IMR-90 (cell line): ENCODE data around the gene TSHZ1. TPM values are rescaled to one million over a fixed set of nuclear protein-coding genes. Genes with fewer than 3 reads are reported as not detected.
A peak's percentile ranks its signal among the peaks of the same experiment; 100 is the strongest.

ENCODE experiments used
- ATAC-seq: fragments of 200-7000 bp; cut with Tn5 transposase; 2 replicates; pipeline ENCODE4 v1.9.1; 2020; ENCODE audit warnings: low read depth, mild to moderate bottlenecking, moderate library complexity
- BruUV-seq: library from RNA; stranded (reverse); fragments of 400-500 nt; replicated peaks from 2 replicates; lab custom pipeline; 2021; lab: Mats Ljungman, UMichigan
- CTCF ChIA-PET: fragments of 300-600 bp; formaldehyde crosslinking; extraction: SDS; loops from one replicate; lab custom pipeline; 2021; ENCODE audit warnings: antibody characterized with exemption; lab: Yijun Ruan, JAX
- POLR2A ChIA-PET: fragments of 300-600 bp; sonication (Branson Sonifier 250); formaldehyde crosslinking; loops from one replicate; lab custom pipeline; 2022; ENCODE audit warnings: antibody characterized with exemption; ENCODE audit not compliant: unreplicated experiment; lab: Charles Lee
- DNase-seq: peaks from one replicate; pipeline ENCODE4 v3.0.0; 2013
- H2AFZ ChIP-seq: replicated peaks from 2 replicates; pipeline ENCODE3; 2013; ENCODE audit warnings: low read length, mild to moderate bottlenecking; ENCODE audit not compliant: poor library complexity
- H2AK5ac ChIP-seq: 2 replicates; pipeline ENCODE4 v1.6.1; 2013; ENCODE audit warnings: low read depth, low read length, inconsistent platforms
- H2AK9ac ChIP-seq: replicated peaks from 2 replicates; pipeline ENCODE3; 2013; ENCODE audit warnings: mild to moderate bottlenecking, low read depth, low read length, moderate library complexity; ENCODE audit not compliant: poor library complexity
- H2BK120ac ChIP-seq: 2 replicates; pipeline ENCODE4 v1.6.1; 2013; ENCODE audit warnings: low read depth, low read length, inconsistent platforms
- H2BK15ac ChIP-seq: 3 replicates; pipeline ENCODE4 v1.6.1; 2013; ENCODE audit warnings: low read depth, low read length, inconsistent platforms
- H2BK20ac ChIP-seq: 2 replicates; pipeline ENCODE4 v1.6.1; 2013; ENCODE audit warnings: low read depth, mild to moderate bottlenecking, inconsistent platforms, low read length, moderate library complexity
- H2BK5ac ChIP-seq: 2 replicates; pipeline ENCODE4 v1.6.1; 2013; ENCODE audit warnings: mild to moderate bottlenecking, low read depth, low read length, inconsistent platforms; ENCODE audit not compliant: poor library complexity, severe bottlenecking
- H3K14ac ChIP-seq: replicated peaks from 2 replicates; pipeline ENCODE4 v1.6.1; 2013; ENCODE audit warnings: low read depth, low read length, inconsistent platforms
- H3K18ac ChIP-seq: 2 replicates; pipeline ENCODE4 v1.6.1; 2013; ENCODE audit warnings: low read depth, low read length, control low read depth
- H3K23ac ChIP-seq: 2 replicates; pipeline ENCODE4 v1.6.1; 2013; ENCODE audit warnings: low read depth, low read length, inconsistent platforms
- H3K27ac ChIP-seq: 2 replicates; pipeline ENCODE4 v1.5.1; 2013; ENCODE audit warnings: mild to moderate bottlenecking, control low read depth, low read length; ENCODE audit not compliant: insufficient read depth
- H3K27me3 ChIP-seq: 2 replicates; pipeline ENCODE4 v1.6.1; 2013; ENCODE audit warnings: low read length; ENCODE audit not compliant: control insufficient read depth, insufficient read depth
- H3K36me3 ChIP-seq: 2 replicates; pipeline ENCODE4 v1.6.1; 2013; ENCODE audit warnings: low read length, mixed read lengths; ENCODE audit not compliant: control insufficient read depth, insufficient read depth
- H3K4ac ChIP-seq: 2 replicates; pipeline ENCODE4 v1.6.1; 2013; ENCODE audit warnings: low read depth, low read length, inconsistent platforms
- H3K4me1 ChIP-seq: 2 replicates; pipeline ENCODE4 v1.6.1; 2013; ENCODE audit warnings: low read length, mixed read lengths; ENCODE audit not compliant: control insufficient read depth, insufficient read depth
- H3K4me2 ChIP-seq: 2 replicates; pipeline ENCODE4 v1.6.1; 2013; ENCODE audit warnings: low read depth, mild to moderate bottlenecking, control low read depth, low read length, moderate library complexity
- H3K4me3 ChIP-seq: 2 replicates; pipeline ENCODE4 v1.5.1; 2013; ENCODE audit warnings: low read depth, mild to moderate bottlenecking, control low read depth, low read length, moderate library complexity; ENCODE audit not compliant: insufficient read depth
- H3K56ac ChIP-seq: 2 replicates; pipeline ENCODE4 v1.6.1; 2013; ENCODE audit warnings: low read length, inconsistent platforms; ENCODE audit not compliant: insufficient read depth; ENCODE audit errors: extremely low read depth
- H3K79me1 ChIP-seq, 2 experiments: 2 replicates each; pipeline ENCODE4 v1.6.1; 2013; ENCODE audit warnings: low read length in 2 of 2, inconsistent platforms in 1 of 2, low read depth in 1 of 2
- H3K9ac ChIP-seq: 2 replicates; pipeline ENCODE4 v1.6.1; 2013; ENCODE audit warnings: low read depth, low read length, control low read depth
- H3K9me1 ChIP-seq: 2 replicates; pipeline ENCODE4 v1.6.1; 2013; ENCODE audit warnings: low read length, inconsistent platforms; ENCODE audit not compliant: insufficient read depth
- H3K9me3 ChIP-seq: 2 replicates; pipeline ENCODE4 v1.6.1; 2013; ENCODE audit warnings: low read length; ENCODE audit not compliant: control insufficient read depth, insufficient read depth
- H4K20me1 ChIP-seq: 2 replicates; pipeline ENCODE4 v1.6.1; 2013; ENCODE audit warnings: low read length, inconsistent platforms; ENCODE audit not compliant: insufficient read depth
- H4K5ac ChIP-seq: 2 replicates; pipeline ENCODE4 v1.6.1; 2013; ENCODE audit warnings: mild to moderate bottlenecking, low read depth, low read length, control low read depth
- H4K8ac ChIP-seq, 2 experiments: 2 replicates each; pipeline ENCODE4 v1.6.1; 2013; ENCODE audit warnings: low read depth in 2 of 2, low read length in 2 of 2, control low read depth in 1 of 2, inconsistent platforms in 1 of 2
- H4K91ac ChIP-seq: 2 replicates; pipeline ENCODE4 v1.6.1; 2013; ENCODE audit warnings: low read depth, low read length, inconsistent platforms; ENCODE audit not compliant: insufficient read depth
- CEBPB ChIP-seq: IDR thresholded peaks from 2 replicates; pipeline ENCODE4 v1.6.1; 2012; ENCODE audit warnings: low read depth, low read length, improper control_type of control experiment
- WGBS, 2 experiments: methylation state at CpG; one replicate each; pipeline versions ENCODE4 v1.1.5 to v1.1.7; 2013; ENCODE audit warnings: missing lambda C conversion rate in 2 of 2; ENCODE audit not compliant: insufficient read length in 1 of 2; ENCODE audit errors: extremely low coverage in 2 of 2; 5-methylcytosine and 5-hydroxymethylcytosine counted together
- dilution Hi-C: fragments of 300-500 bp; cut with HindIII; formaldehyde crosslinking; loops from one replicate; pipeline ENCODE4 v1.14.3; 2018; ENCODE audit warnings: low sequenced_read_pairs; ENCODE audit not compliant: unreplicated experiment
- in situ Hi-C: fragments of 300-500 bp; cut with MboI; formaldehyde crosslinking; loops from 3 replicates; pipeline ENCODE4 v1.14.3; 2019; ENCODE audit warnings: low sequenced_read_pairs, inconsistent platforms, mixed read lengths
- intact Hi-C: fragments of 100-400 bp; cut with micrococcal nuclease; formaldehyde crosslinking; loops from 2 replicates; pipeline ENCODE4 v1.10.0; 2022
- polyA plus RNA-seq, 3 experiments: library from polyadenylated mRNA; depleted of rRNA; stranded (reverse); fragments of >200 nt; gene quantifications; 2 replicates each; pipeline ENCODE4 v1.2.3, GENCODE V29; 2012; ENCODE audit warnings: low replicate concordance in 1 of 3
- total RNA-seq: library from RNA; depleted of rRNA; stranded (reverse); fragments of >200 nt; gene quantifications from 2 replicates; pipeline ENCODE4 v1.2.3, GENCODE V29; 2012
- TF ChIP-seq, protein P1 (sequence below): conservative IDR thresholded peaks from 2 replicates; pipeline ENCODE4 v1.5.1; 2012; ENCODE audit warnings: mild to moderate bottlenecking, low read depth, low read length, improper control_type of control experiment

TSHZ1 gene
- total and polyA plus RNA-seq, 2 of the 4 experiments (the other 2 are of a cell fraction) = 7.1 to 10.0 TPM

DNA sequence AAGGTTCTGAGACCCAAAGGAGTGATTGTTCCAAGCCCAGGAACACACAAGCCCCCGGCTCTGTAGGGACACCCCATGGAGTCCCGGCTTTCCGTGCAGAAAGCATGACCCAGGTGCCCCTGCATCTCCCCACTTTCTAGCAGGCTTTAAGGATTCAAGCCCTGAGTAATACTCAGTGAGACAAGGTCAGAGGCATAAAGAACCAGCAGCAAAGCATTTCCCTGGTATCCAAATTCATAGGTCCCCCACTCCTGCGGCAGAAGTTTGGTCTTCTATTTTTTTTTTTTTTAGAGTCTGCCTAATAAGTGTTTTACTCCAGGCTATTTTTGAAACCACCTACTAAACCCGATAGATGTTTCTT lies 16.3 kb downstream of the TSHZ1 start:
- H3K4me2 ChIP-seq = peak overlapping the region; percentile 90
- ChIA-PET CTCF (no interaction called here), POLR2A (no interaction called here)
- no peak overlapping the region for H3K4me3 ChIP-seq
- peaks cover 30 to 77% of the 10 kb centered on the region in 2 experiments for H3K79me1 ChIP-seq
- intact Hi-C loops = no loop called here
- H2BK120ac ChIP-seq = peak overlapping the region; percentile 11
- H3K36me3 ChIP-seq = peaks cover 3% of the 10 kb centered on the region; the same call in 1 of the 2 replicates
- ATAC-seq = peak; percentile 50
- peak overlapping the region; percentile 9; the same call in 1 of the 2 replicates for H2AK5ac ChIP-seq
- H3K9me1 ChIP-seq = peaks cover 8% of the 10 kb centered on the region; the same call in 1 of the 2 replicates
- H4K5ac ChIP-seq = no peak overlapping the region
- dilution Hi-C loops = no loop called here
- H4K20me1 ChIP-seq = no peaks in the 10 kb centered on the region; the same call in 1 of the 2 replicates
- no peak for DNase-seq
- H3K27ac ChIP-seq = peak overlapping the region; percentile 48; the same call in 1 of the 2 replicates
- no peaks in the 10 kb centered on the region for H3K9me3 ChIP-seq
- peaks cover 10% of the 10 kb centered on the region for H3K4me1 ChIP-seq
- peak overlapping the region; percentile 39; the same call in 1 of the 2 replicates for H4K91ac ChIP-seq
- 0 out of 2 replicates have a peak overlapping the region, but pooled peaks have one; percentile 58 for H3K4ac ChIP-seq
- TF ChIP-seq, protein P1, sequence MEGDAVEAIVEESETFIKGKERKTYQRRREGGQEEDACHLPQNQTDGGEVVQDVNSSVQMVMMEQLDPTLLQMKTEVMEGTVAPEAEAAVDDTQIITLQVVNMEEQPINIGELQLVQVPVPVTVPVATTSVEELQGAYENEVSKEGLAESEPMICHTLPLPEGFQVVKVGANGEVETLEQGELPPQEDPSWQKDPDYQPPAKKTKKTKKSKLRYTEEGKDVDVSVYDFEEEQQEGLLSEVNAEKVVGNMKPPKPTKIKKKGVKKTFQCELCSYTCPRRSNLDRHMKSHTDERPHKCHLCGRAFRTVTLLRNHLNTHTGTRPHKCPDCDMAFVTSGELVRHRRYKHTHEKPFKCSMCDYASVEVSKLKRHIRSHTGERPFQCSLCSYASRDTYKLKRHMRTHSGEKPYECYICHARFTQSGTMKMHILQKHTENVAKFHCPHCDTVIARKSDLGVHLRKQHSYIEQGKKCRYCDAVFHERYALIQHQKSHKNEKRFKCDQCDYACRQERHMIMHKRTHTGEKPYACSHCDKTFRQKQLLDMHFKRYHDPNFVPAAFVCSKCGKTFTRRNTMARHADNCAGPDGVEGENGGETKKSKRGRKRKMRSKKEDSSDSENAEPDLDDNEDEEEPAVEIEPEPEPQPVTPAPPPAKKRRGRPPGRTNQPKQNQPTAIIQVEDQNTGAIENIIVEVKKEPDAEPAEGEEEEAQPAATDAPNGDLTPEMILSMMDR = no peak
- no peak for TF ChIP-seq CEBPB
- H2BK20ac ChIP-seq = 0 out of 2 replicates have a peak overlapping the region, but pooled peaks have one; percentile 5
- peak overlapping the region; percentile 12 to 20; a peak in 1 of 4 replicates for H4K8ac ChIP-seq
- peak overlapping the region; percentile 49; the same call in 1 of the 2 replicates for H3K14ac ChIP-seq
- H3K27me3 ChIP-seq = no peaks in the 10 kb centered on the region
- WGBS, 2 experiments = no CpG with 5 or more reads among the region's 5 CpGs
- in situ Hi-C loops = no loop called here
- no TSS peak for BruUV-seq
- no peak overlapping the region for H3K56ac ChIP-seq
- H3K23ac ChIP-seq = peak overlapping the region; percentile 68; the same call in 1 of the 2 replicates
- H2AFZ ChIP-seq = peak overlapping the region; percentile 79
- H2BK15ac ChIP-seq = 0 out of 3 replicates have a peak overlapping the region, but pooled peaks have one; percentile 21
- H2AK9ac ChIP-seq = no peak overlapping the region
- no peak overlapping the region for H2BK5ac ChIP-seq
- H3K9ac ChIP-seq = peak overlapping the region; percentile 57; the same call in 1 of the 2 replicates
- H3K18ac ChIP-seq = no peak overlapping the region; the same call in 1 of the 2 replicates
